MCF 10A (cell line): ENCODE data around the gene IER3. TPM values are rescaled to one million over a fixed set of nuclear protein-coding genes. Genes with fewer than 3 reads are reported as not detected.

ENCODE experiments used
- BruUV-seq: library from RNA; stranded (reverse); fragments of 400-500 nt; replicated peaks from 2 replicates; lab custom pipeline; 2021; lab: Mats Ljungman, UMichigan
- CTCF ChIA-PET: fragments of 300-600 bp; sonication (Branson Sonifier 250); formaldehyde crosslinking; extraction: SDS; loops from one replicate; lab custom pipeline; 2021; ENCODE audit warnings: antibody characterized with exemption, inconsistent platforms; lab: Yijun Ruan, JAX
- POLR2A ChIA-PET: fragments of 300-600, 350-650 bp; sonication (Branson Sonifier 250); formaldehyde crosslinking; extraction: SDS; loops from one replicate; lab custom pipeline; 2020; ENCODE audit warnings: antibody characterized with exemption, inconsistent platforms; lab: Yijun Ruan, JAX
- DNase-seq: peaks from one replicate; pipeline ENCODE4 v3.0.0-alpha.2; 2018; ENCODE audit not compliant: unreplicated experiment
- H3K27ac Mint-ChIP-seq: one replicate; pipeline ENCODE4 v1.8.0; 2022; ENCODE audit warnings: mild to moderate bottlenecking, low read depth, mixed read lengths; ENCODE audit not compliant: unreplicated experiment
- H3K27me3 Mint-ChIP-seq: one replicate; pipeline ENCODE4 v1.8.0; 2022; ENCODE audit warnings: mixed read lengths; ENCODE audit not compliant: insufficient read depth, unreplicated experiment
- H3K36me3 Mint-ChIP-seq: one replicate; pipeline ENCODE4 v1.8.0; 2022; ENCODE audit warnings: mild to moderate bottlenecking, moderate library complexity, mixed read lengths; ENCODE audit not compliant: insufficient read depth, unreplicated experiment
- H3K4me1 Mint-ChIP-seq: one replicate; pipeline ENCODE4 v1.8.0; 2022; ENCODE audit warnings: mixed read lengths; ENCODE audit not compliant: insufficient read depth, unreplicated experiment
- H3K4me3 Mint-ChIP-seq: one replicate; pipeline ENCODE4 v1.8.0; 2022; ENCODE audit warnings: mild to moderate bottlenecking, moderate library complexity, mixed read lengths; ENCODE audit not compliant: unreplicated experiment
- H3K9me3 Mint-ChIP-seq: one replicate; pipeline ENCODE4 v1.8.0; 2022; ENCODE audit warnings: mixed read lengths; ENCODE audit not compliant: unreplicated experiment
- intact Hi-C: fragments of 100-400 bp; cut with micrococcal nuclease; formaldehyde crosslinking; loops from 2 replicates; pipeline ENCODE4 v1.14.1; 2022
- total RNA-seq: library from RNA; stranded (reverse); gene quantifications from 2 replicates; pipeline ENCODE4 v1.2.3, GENCODE V29; 2022
- TF ChIP-seq, protein P1 (sequence below): fragments of 200-600 bp; IDR thresholded peaks from one replicate; pipeline ENCODE4 v1.8.0; 2022; ENCODE audit warnings: antibody characterized with exemption, mild to moderate bottlenecking; ENCODE audit not compliant: unreplicated experiment

The IER3 gene
- total RNA-seq, 1 experiment from 2014 or later = 192 TPM

DNA sequence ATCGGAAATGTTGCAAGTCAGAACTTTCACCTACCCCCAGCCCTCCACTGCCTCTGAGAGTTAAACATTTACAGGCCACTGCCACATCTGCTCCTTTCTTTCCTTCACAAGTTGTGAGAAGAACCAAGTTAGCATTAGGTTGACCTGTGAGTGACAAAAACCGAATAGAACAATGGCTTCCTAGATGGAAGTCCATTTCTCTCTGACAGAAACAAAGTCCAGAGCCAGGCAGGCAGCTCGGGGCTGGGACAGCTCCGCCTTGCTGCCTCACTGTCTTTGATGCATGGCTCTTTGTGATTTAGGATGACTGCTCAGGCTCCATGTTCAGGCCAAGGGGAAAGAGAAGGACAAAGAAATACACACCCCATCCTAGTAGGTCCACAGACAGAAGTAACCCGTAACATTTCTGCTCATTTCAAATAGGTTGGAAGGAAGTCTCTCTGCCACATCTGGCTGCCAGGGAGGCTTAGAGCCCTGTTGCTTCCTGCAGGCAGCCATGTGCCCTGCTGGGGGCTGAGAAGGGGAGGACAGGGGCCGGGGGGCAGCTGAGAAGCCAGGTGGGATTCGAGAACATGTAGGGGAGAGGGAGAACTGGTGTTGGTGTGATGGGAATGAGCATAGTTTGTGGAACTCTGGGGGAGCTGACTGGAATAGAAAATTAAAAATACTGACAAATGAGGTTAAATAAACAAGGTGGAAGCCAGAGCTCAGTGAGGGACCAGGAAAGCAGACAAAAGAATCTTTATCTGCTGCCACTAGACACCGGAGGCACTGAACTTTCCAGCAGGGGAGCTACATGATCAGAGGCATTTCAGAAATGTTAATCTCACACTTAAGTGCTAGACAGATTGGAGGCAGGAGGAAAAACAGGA, 19.5 kb upstream of the IER3 start:
- no peaks in the 10 kb centered on the region for H3K27me3 Mint-ChIP-seq
- no peak for DNase-seq
- H3K4me1 Mint-ChIP-seq = peaks cover 27% of the 10 kb centered on the region
- no peak overlapping the region for H3K4me3 Mint-ChIP-seq
- ChIA-PET POLR2A (interaction anchor here (0.7 to 2.4 kb wide), 9 partner anchors 9 to 58 kb away, joined by 3 to 16 read pairs (median 5); partner anchors contain the start of gene IER3), CTCF (interaction anchor here (0.6 to 1.3 kb wide), 6 partner anchors 11 to 68 kb away, joined by 3 to 5 read pairs (median 3); no protein-coding TSS in a partner anchor)
- TF ChIP-seq, protein P1, sequence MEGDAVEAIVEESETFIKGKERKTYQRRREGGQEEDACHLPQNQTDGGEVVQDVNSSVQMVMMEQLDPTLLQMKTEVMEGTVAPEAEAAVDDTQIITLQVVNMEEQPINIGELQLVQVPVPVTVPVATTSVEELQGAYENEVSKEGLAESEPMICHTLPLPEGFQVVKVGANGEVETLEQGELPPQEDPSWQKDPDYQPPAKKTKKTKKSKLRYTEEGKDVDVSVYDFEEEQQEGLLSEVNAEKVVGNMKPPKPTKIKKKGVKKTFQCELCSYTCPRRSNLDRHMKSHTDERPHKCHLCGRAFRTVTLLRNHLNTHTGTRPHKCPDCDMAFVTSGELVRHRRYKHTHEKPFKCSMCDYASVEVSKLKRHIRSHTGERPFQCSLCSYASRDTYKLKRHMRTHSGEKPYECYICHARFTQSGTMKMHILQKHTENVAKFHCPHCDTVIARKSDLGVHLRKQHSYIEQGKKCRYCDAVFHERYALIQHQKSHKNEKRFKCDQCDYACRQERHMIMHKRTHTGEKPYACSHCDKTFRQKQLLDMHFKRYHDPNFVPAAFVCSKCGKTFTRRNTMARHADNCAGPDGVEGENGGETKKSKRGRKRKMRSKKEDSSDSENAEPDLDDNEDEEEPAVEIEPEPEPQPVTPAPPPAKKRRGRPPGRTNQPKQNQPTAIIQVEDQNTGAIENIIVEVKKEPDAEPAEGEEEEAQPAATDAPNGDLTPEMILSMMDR = no peak
- H3K9me3 Mint-ChIP-seq = no peaks in the 10 kb centered on the region
- H3K36me3 Mint-ChIP-seq = no peaks in the 10 kb centered on the region
- BruUV-seq = no TSS peak
- intact Hi-C loops = no loop called here
- H3K27ac Mint-ChIP-seq = no peak overlapping the region

DNA sequence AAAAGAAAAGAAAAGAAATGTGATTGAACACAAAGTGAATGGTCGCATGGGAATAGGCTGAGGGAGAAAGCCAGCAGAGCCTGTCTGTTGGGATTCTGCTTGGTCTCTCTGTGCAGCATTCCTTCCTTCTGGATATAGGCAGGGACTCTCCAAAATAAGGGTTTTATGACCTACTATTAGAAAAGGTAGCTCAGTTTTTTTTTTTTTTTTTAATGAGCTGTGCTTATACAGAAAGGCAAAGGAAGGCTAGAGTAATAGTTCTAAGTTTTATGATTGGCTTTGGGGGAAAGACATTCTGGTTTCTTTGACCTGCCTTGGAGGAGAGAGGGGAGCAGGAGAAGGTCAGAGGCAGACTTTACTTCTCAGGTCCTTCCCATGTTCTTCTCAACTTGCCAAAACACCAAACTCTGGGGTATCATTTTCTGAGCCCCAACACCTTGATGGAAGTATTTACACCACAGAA, 18.8 kb upstream of the IER3 start:
- no peaks in the 10 kb centered on the region for H3K9me3 Mint-ChIP-seq
- no peak overlapping the region for H3K4me3 Mint-ChIP-seq
- TF ChIP-seq, protein P1 = no peak
- H3K36me3 Mint-ChIP-seq = no peaks in the 10 kb centered on the region
- peaks cover 21% of the 10 kb centered on the region for H3K4me1 Mint-ChIP-seq
- no TSS peak for BruUV-seq
- intact Hi-C loops = no loop called here
- no peak overlapping the region for H3K27ac Mint-ChIP-seq
- no peak for DNase-seq
- no peaks in the 10 kb centered on the region for H3K27me3 Mint-ChIP-seq
- ChIA-PET CTCF (interaction anchor here (0.6 to 0.8 kb wide), 5 partner anchors 20 to 110 kb away, joined by 3 read pairs; no protein-coding TSS in a partner anchor), POLR2A (interaction anchor here (1.1 to 2.4 kb wide), 5 partner anchors 11 to 59 kb away, joined by 3 to 16 read pairs (median 5); no protein-coding TSS in a partner anchor)

DNA sequence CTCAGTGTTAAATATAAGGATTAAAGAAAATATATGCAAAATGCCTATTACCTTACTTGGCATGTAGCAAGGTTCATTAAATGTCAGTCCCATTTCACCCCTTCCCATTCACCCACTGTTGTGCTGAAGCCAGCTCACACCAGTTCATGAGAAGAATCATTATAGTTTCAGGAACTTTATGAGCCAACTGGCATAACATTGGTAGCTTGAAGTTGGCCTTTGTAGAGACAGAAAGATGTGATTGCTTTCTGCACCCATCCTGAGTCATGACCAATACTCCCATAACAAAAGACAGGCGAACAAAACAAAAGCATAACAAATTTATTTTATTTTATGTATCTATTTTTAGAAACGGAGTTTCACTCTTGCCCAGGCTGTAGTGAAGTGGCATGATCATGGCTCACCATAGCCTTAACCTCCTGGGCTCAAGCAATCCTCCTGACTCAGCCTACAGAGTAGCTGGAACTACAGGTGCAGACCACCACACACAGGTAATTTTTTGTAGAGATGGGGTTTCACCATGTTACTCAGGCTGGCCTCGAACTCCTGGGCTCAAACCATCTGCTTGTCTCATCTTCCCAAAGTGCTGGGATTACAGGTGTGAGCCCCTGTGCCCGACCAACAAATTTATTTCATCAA, 17.6 kb upstream of the IER3 start:
- POLR2A ChIA-PET = interaction anchor here (1.2 to 1.5 kb wide), 4 partner anchors 7 to 65 kb away, joined by 3 to 10 read pairs (median 6); partner anchors contain the start of gene IER3
- peak; percentile 48 for DNase-seq
- Mint-ChIP-seq H3K4me1 (peaks cover 21% of the 10 kb centered on the region), H3K4me3 (no peak overlapping the region), H3K9me3 (no peaks in the 10 kb centered on the region), H3K27ac (no peak overlapping the region), H3K36me3 (no peaks in the 10 kb centered on the region), H3K27me3 (no peaks in the 10 kb centered on the region)
- BruUV-seq = no TSS peak
- intact Hi-C loops = no loop called here
- TF ChIP-seq, protein P1 = no peak
- CTCF ChIA-PET = no interaction called here

DNA sequence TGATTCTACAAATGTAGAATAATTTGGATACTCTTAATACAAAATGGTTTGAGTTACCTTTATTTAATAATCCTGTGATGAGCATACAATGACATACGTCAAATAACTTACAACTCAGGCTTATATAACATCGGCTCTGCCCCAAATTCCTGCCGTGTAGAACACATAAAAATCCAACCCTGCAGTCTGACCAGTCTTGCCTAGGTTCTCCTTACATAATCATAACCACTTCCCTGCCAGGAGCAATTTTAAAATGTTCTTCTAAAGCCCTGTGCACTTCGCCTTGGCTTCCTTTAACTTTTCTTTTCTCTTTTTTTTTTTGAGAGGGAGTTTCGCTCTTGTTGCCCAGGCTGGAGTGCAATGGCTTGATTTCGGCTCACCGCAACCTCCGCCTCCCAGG, 16.2 kb upstream of the IER3 start:
- ChIA-PET POLR2A (interaction anchor here (1.2 to 1.4 kb wide), 2 partner anchors 8 to 9 kb away, joined by 5 to 10 read pairs; no protein-coding TSS in a partner anchor), CTCF (no interaction called here)
- Mint-ChIP-seq H3K27me3 (no peaks in the 10 kb centered on the region), H3K4me3 (no peak overlapping the region), H3K9me3 (no peaks in the 10 kb centered on the region), H3K27ac (no peak overlapping the region), H3K4me1 (peaks cover 21% of the 10 kb centered on the region), H3K36me3 (no peaks in the 10 kb centered on the region)
- no TSS peak for BruUV-seq
- no peak for DNase-seq
- TF ChIP-seq, protein P1 = no peak
- intact Hi-C loops = no loop called here
